IMR-90 (cell line): ENCODE results near the gene GPX4. TPM values are rescaled to one million over a fixed set of nuclear protein-coding genes. Genes with fewer than 3 reads are reported as not detected.

Experiments
- ATAC-seq: fragments of 200-7000 bp; cut with Tn5 transposase; 2 replicates; pipeline ENCODE4 v1.9.1; 2020; ENCODE audit warnings: low read depth, mild to moderate bottlenecking, moderate library complexity
- BruUV-seq: library from RNA; stranded (reverse); fragments of 400-500 nt; replicated peaks from 2 replicates; lab custom pipeline; 2021; lab: Mats Ljungman, UMichigan
- CTCF ChIA-PET: fragments of 300-600 bp; formaldehyde crosslinking; extraction: SDS; loops from one replicate; lab custom pipeline; 2021; ENCODE audit warnings: antibody characterized with exemption; lab: Yijun Ruan, JAX
- POLR2A ChIA-PET: fragments of 300-600 bp; sonication (Branson Sonifier 250); formaldehyde crosslinking; loops from one replicate; lab custom pipeline; 2022; ENCODE audit warnings: antibody characterized with exemption; ENCODE audit not compliant: unreplicated experiment; lab: Charles Lee
- DNase-seq: peaks from one replicate; pipeline ENCODE4 v3.0.0; 2013
- H2AFZ ChIP-seq: replicated peaks from 2 replicates; pipeline ENCODE3; 2013; ENCODE audit warnings: low read length, mild to moderate bottlenecking; ENCODE audit not compliant: poor library complexity
- H2AK5ac ChIP-seq: 2 replicates; pipeline ENCODE4 v1.6.1; 2013; ENCODE audit warnings: low read depth, low read length, inconsistent platforms
- H2AK9ac ChIP-seq: replicated peaks from 2 replicates; pipeline ENCODE3; 2013; ENCODE audit warnings: mild to moderate bottlenecking, low read depth, low read length, moderate library complexity; ENCODE audit not compliant: poor library complexity
- H2BK120ac ChIP-seq: 2 replicates; pipeline ENCODE4 v1.6.1; 2013; ENCODE audit warnings: low read depth, low read length, inconsistent platforms
- H2BK15ac ChIP-seq: 3 replicates; pipeline ENCODE4 v1.6.1; 2013; ENCODE audit warnings: low read depth, low read length, inconsistent platforms
- H2BK20ac ChIP-seq: 2 replicates; pipeline ENCODE4 v1.6.1; 2013; ENCODE audit warnings: low read depth, mild to moderate bottlenecking, inconsistent platforms, low read length, moderate library complexity
- H2BK5ac ChIP-seq: 2 replicates; pipeline ENCODE4 v1.6.1; 2013; ENCODE audit warnings: mild to moderate bottlenecking, low read depth, low read length, inconsistent platforms; ENCODE audit not compliant: poor library complexity, severe bottlenecking
- H3K14ac ChIP-seq: replicated peaks from 2 replicates; pipeline ENCODE4 v1.6.1; 2013; ENCODE audit warnings: low read depth, low read length, inconsistent platforms
- H3K18ac ChIP-seq: 2 replicates; pipeline ENCODE4 v1.6.1; 2013; ENCODE audit warnings: low read depth, low read length, control low read depth
- H3K23ac ChIP-seq: 2 replicates; pipeline ENCODE4 v1.6.1; 2013; ENCODE audit warnings: low read depth, low read length, inconsistent platforms
- H3K27ac ChIP-seq: 2 replicates; pipeline ENCODE4 v1.5.1; 2013; ENCODE audit warnings: mild to moderate bottlenecking, control low read depth, low read length; ENCODE audit not compliant: insufficient read depth
- H3K27me3 ChIP-seq: 2 replicates; pipeline ENCODE4 v1.6.1; 2013; ENCODE audit warnings: low read length; ENCODE audit not compliant: control insufficient read depth, insufficient read depth
- H3K36me3 ChIP-seq: 2 replicates; pipeline ENCODE4 v1.6.1; 2013; ENCODE audit warnings: low read length, mixed read lengths; ENCODE audit not compliant: control insufficient read depth, insufficient read depth
- H3K4ac ChIP-seq: 2 replicates; pipeline ENCODE4 v1.6.1; 2013; ENCODE audit warnings: low read depth, low read length, inconsistent platforms
- H3K4me1 ChIP-seq: 2 replicates; pipeline ENCODE4 v1.6.1; 2013; ENCODE audit warnings: low read length, mixed read lengths; ENCODE audit not compliant: control insufficient read depth, insufficient read depth
- H3K4me2 ChIP-seq: 2 replicates; pipeline ENCODE4 v1.6.1; 2013; ENCODE audit warnings: low read depth, mild to moderate bottlenecking, control low read depth, low read length, moderate library complexity
- H3K4me3 ChIP-seq: 2 replicates; pipeline ENCODE4 v1.5.1; 2013; ENCODE audit warnings: low read depth, mild to moderate bottlenecking, control low read depth, low read length, moderate library complexity; ENCODE audit not compliant: insufficient read depth
- H3K56ac ChIP-seq: 2 replicates; pipeline ENCODE4 v1.6.1; 2013; ENCODE audit warnings: low read length, inconsistent platforms; ENCODE audit not compliant: insufficient read depth; ENCODE audit errors: extremely low read depth
- H3K79me1 ChIP-seq, 2 experiments: 2 replicates each; pipeline ENCODE4 v1.6.1; 2013; ENCODE audit warnings: low read length in 2 of 2, inconsistent platforms in 1 of 2, low read depth in 1 of 2
- H3K9ac ChIP-seq: 2 replicates; pipeline ENCODE4 v1.6.1; 2013; ENCODE audit warnings: low read depth, low read length, control low read depth
- H3K9me1 ChIP-seq: 2 replicates; pipeline ENCODE4 v1.6.1; 2013; ENCODE audit warnings: low read length, inconsistent platforms; ENCODE audit not compliant: insufficient read depth
- H3K9me3 ChIP-seq: 2 replicates; pipeline ENCODE4 v1.6.1; 2013; ENCODE audit warnings: low read length; ENCODE audit not compliant: control insufficient read depth, insufficient read depth
- H4K20me1 ChIP-seq: 2 replicates; pipeline ENCODE4 v1.6.1; 2013; ENCODE audit warnings: low read length, inconsistent platforms; ENCODE audit not compliant: insufficient read depth
- H4K5ac ChIP-seq: 2 replicates; pipeline ENCODE4 v1.6.1; 2013; ENCODE audit warnings: mild to moderate bottlenecking, low read depth, low read length, control low read depth
- H4K8ac ChIP-seq, 2 experiments: 2 replicates each; pipeline ENCODE4 v1.6.1; 2013; ENCODE audit warnings: low read depth in 2 of 2, low read length in 2 of 2, control low read depth in 1 of 2, inconsistent platforms in 1 of 2
- H4K91ac ChIP-seq: 2 replicates; pipeline ENCODE4 v1.6.1; 2013; ENCODE audit warnings: low read depth, low read length, inconsistent platforms; ENCODE audit not compliant: insufficient read depth
- BHLHE40 ChIP-seq: fragments of 150-350 bp; IDR thresholded peaks from 2 replicates; pipeline ENCODE4 v1.6.1; 2016; ENCODE audit warnings: mild to moderate bottlenecking, low read depth, low read length
- CEBPB ChIP-seq: IDR thresholded peaks from 2 replicates; pipeline ENCODE4 v1.6.1; 2012; ENCODE audit warnings: low read depth, low read length, improper control_type of control experiment
- FOS ChIP-seq: fragments of 150-350 bp; IDR thresholded peaks from 2 replicates; pipeline ENCODE4 v1.6.1; 2016; ENCODE audit warnings: low read depth, low read length
- MAFK ChIP-seq: IDR thresholded peaks from 2 replicates; pipeline ENCODE4 v1.6.1; 2012; ENCODE audit warnings: low read depth, low read length, improper control_type of control experiment
- MAZ ChIP-seq: IDR thresholded peaks from 2 replicates; pipeline ENCODE4 v1.6.1; 2012; ENCODE audit warnings: low read depth, mild to moderate bottlenecking, low read length, improper control_type of control experiment, moderate library complexity, borderline replicate concordance
- MXI1 ChIP-seq: IDR thresholded peaks from 2 replicates; pipeline ENCODE4 v1.6.1; 2012; ENCODE audit warnings: low read depth, mild to moderate bottlenecking, low read length, moderate library complexity, borderline replicate concordance
- POLR2A ChIP-seq: IDR thresholded peaks from 2 replicates; pipeline ENCODE4 v1.6.1; 2012; ENCODE audit warnings: mild to moderate bottlenecking, low read depth, low read length
- RAD21 ChIP-seq: IDR thresholded peaks from 2 replicates; pipeline ENCODE4 v1.6.1; 2012; ENCODE audit warnings: low read length, improper control_type of control experiment
- RCOR1 ChIP-seq: IDR thresholded peaks from 2 replicates; pipeline ENCODE4 v1.6.1; 2012; ENCODE audit warnings: mild to moderate bottlenecking, low read length, improper control_type of control experiment; ENCODE audit not compliant: insufficient replicate concordance
- RFX5 ChIP-seq: IDR thresholded peaks from 2 replicates; pipeline ENCODE4 v1.8.0; 2012; ENCODE audit warnings: low read depth, mild to moderate bottlenecking, low read length, moderate library complexity
- SMC3 ChIP-seq: fragments of 150-350 bp; IDR thresholded peaks from 2 replicates; pipeline ENCODE4 v1.6.1; 2016; ENCODE audit warnings: low read depth, mild to moderate bottlenecking, antibody characterized with exemption, low read length, moderate library complexity
- WGBS, 2 experiments: methylation state at CpG; one replicate each; pipeline versions ENCODE4 v1.1.5 to v1.1.7; 2013; ENCODE audit warnings: missing lambda C conversion rate in 2 of 2; ENCODE audit not compliant: insufficient read length in 1 of 2; ENCODE audit errors: extremely low coverage in 2 of 2; 5-methylcytosine and 5-hydroxymethylcytosine counted together
- dilution Hi-C: fragments of 300-500 bp; cut with HindIII; formaldehyde crosslinking; loops from one replicate; pipeline ENCODE4 v1.14.3; 2018; ENCODE audit warnings: low sequenced_read_pairs; ENCODE audit not compliant: unreplicated experiment
- in situ Hi-C: fragments of 300-500 bp; cut with MboI; formaldehyde crosslinking; loops from 3 replicates; pipeline ENCODE4 v1.14.3; 2019; ENCODE audit warnings: low sequenced_read_pairs, inconsistent platforms, mixed read lengths
- intact Hi-C: fragments of 100-400 bp; cut with micrococcal nuclease; formaldehyde crosslinking; loops from 2 replicates; pipeline ENCODE4 v1.10.0; 2022
- polyA plus RNA-seq, 3 experiments: library from polyadenylated mRNA; depleted of rRNA; stranded (reverse); fragments of >200 nt; gene quantifications; 2 replicates each; pipeline ENCODE4 v1.2.3, GENCODE V29; 2012; ENCODE audit warnings: low replicate concordance in 1 of 3
- total RNA-seq: library from RNA; depleted of rRNA; stranded (reverse); fragments of >200 nt; gene quantifications from 2 replicates; pipeline ENCODE4 v1.2.3, GENCODE V29; 2012
- TF ChIP-seq, protein P1 (sequence below): fragments of 150-350 bp; IDR thresholded peaks from 2 replicates; pipeline ENCODE4 v1.6.1; 2016; ENCODE audit warnings: low read depth, mild to moderate bottlenecking, low read length, moderate library complexity, borderline replicate concordance
- TF ChIP-seq, protein P2 (sequence below): conservative IDR thresholded peaks from 2 replicates; pipeline ENCODE4 v1.5.1; 2012; ENCODE audit warnings: mild to moderate bottlenecking, low read depth, low read length, improper control_type of control experiment

Gene GPX4
- total and polyA plus RNA-seq, 2 of the 4 experiments (the other 2 are of a cell fraction) = 357 to 1,083 TPM

DNA sequence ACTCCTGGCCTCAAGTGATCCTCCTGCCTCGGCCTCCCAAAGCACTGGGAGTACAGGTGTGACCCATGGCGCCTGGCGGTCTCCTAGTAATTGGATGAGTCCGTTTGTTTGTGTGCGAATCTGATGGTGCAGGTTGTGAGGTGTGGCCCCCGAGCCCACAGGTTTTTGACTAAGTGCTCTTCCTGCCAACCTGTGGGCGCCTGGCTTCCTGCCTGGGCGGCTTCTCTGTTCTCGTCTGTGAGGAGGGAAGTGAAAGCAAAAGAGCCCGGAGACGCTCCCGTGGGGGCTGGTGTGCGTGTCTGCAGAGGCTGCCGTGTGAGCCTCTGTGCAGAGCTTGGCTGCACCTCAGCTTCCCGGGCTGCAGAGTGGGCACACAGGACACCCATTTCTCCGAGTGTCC, 26.8 kb upstream of the GPX4 start (continued):
- TF ChIP-seq, protein P1, sequence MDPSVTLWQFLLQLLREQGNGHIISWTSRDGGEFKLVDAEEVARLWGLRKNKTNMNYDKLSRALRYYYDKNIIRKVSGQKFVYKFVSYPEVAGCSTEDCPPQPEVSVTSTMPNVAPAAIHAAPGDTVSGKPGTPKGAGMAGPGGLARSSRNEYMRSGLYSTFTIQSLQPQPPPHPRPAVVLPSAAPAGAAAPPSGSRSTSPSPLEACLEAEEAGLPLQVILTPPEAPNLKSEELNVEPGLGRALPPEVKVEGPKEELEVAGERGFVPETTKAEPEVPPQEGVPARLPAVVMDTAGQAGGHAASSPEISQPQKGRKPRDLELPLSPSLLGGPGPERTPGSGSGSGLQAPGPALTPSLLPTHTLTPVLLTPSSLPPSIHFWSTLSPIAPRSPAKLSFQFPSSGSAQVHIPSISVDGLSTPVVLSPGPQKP = no peak
- no peak for TF ChIP-seq SMC3

DNA sequence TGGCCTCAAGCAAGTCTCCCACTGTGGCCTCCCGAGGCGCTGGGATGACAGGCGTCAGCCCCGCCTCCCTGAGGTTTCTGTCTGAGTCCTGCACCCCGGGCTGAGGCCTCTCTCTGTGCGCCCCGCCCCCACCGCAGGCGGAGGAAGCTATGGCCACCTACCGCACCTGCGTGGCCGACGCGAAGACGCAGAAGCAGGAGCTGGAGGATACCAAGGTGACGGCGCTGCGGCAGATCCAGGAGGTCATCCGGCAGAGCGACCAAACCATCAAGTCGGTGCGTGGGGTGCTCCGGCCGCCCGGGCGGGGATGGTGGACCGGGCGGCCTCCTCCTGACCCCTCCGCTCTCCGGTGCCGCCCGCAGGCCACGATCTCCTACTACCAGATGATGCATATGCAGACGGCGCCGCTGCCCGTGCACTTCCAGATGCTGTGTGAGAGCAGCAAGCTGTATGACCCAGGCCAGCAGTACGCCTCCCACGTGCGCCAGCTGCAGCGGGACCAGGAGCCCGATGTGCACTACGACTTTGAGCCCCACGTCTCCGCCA, 24.2 kb upstream of the GPX4 start:
- H3K4me1 ChIP-seq = no peaks in the 10 kb centered on the region
- no peak overlapping the region for H2BK120ac ChIP-seq
- H3K4me2 ChIP-seq = no peak overlapping the region
- H3K23ac ChIP-seq = no peak overlapping the region
- no peaks in the 10 kb centered on the region for H3K9me1 ChIP-seq
- H3K9me3 ChIP-seq = peaks cover 2% of the 10 kb centered on the region; the same call in 1 of the 2 replicates
- H2BK5ac ChIP-seq = no peak overlapping the region
- intact Hi-C loops = no loop called here
- no peak overlapping the region for H4K5ac ChIP-seq
- no peaks in the 10 kb centered on the region for H3K36me3 ChIP-seq
- H3K18ac ChIP-seq = no peak overlapping the region
- BruUV-seq = no TSS peak
- no peak overlapping the region for H2BK20ac ChIP-seq
- ChIA-PET CTCF (interaction anchor here (0.6 to 0.7 kb wide), 2 partner anchors 9 to 32 kb away, joined by 3 to 4 read pairs; no protein-coding TSS in a partner anchor), POLR2A (no interaction called here)
- no peak overlapping the region for H2BK15ac ChIP-seq
- no peaks in the 10 kb centered on the region for H3K79me1 ChIP-seq
- dilution Hi-C loops = no loop called here
- ATAC-seq = no peak
- H2AFZ ChIP-seq = no peak overlapping the region
- no peak overlapping the region for H4K91ac ChIP-seq
- H4K8ac ChIP-seq = no peak overlapping the region
- WGBS, 2 experiments = 87% methylated on average over 39 of the region's 45 CpGs; no CpG with 5 or more reads in 1 of the 2 experiments
- H2AK5ac ChIP-seq = no peak overlapping the region
- no peak overlapping the region for H3K56ac ChIP-seq
- DNase-seq = no peak
- no peaks in the 10 kb centered on the region for H4K20me1 ChIP-seq
- no peak overlapping the region for H3K9ac ChIP-seq
- in situ Hi-C loops = no loop called here
- no peak overlapping the region for H3K14ac ChIP-seq
- H3K4me3 ChIP-seq = no peak overlapping the region
- no peak overlapping the region for H3K27ac ChIP-seq
- H3K27me3 ChIP-seq = no peaks in the 10 kb centered on the region
- H3K4ac ChIP-seq = no peak overlapping the region
- H2AK9ac ChIP-seq = no peak overlapping the region
- TF ChIP-seq POLR2A (no peak), RFX5 (no peak), SMC3 (no peak), MXI1 (no peak), BHLHE40 (no peak), FOS (no peak), MAFK (no peak), RCOR1 (no peak), MAZ (no peak), RAD21 (no peak), CEBPB (no peak)
- TF ChIP-seq, protein P2, sequence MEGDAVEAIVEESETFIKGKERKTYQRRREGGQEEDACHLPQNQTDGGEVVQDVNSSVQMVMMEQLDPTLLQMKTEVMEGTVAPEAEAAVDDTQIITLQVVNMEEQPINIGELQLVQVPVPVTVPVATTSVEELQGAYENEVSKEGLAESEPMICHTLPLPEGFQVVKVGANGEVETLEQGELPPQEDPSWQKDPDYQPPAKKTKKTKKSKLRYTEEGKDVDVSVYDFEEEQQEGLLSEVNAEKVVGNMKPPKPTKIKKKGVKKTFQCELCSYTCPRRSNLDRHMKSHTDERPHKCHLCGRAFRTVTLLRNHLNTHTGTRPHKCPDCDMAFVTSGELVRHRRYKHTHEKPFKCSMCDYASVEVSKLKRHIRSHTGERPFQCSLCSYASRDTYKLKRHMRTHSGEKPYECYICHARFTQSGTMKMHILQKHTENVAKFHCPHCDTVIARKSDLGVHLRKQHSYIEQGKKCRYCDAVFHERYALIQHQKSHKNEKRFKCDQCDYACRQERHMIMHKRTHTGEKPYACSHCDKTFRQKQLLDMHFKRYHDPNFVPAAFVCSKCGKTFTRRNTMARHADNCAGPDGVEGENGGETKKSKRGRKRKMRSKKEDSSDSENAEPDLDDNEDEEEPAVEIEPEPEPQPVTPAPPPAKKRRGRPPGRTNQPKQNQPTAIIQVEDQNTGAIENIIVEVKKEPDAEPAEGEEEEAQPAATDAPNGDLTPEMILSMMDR = no peak
- TF ChIP-seq, protein P1 = no peak
